ENCODE measurements around the gene DACT3.

DNA sequence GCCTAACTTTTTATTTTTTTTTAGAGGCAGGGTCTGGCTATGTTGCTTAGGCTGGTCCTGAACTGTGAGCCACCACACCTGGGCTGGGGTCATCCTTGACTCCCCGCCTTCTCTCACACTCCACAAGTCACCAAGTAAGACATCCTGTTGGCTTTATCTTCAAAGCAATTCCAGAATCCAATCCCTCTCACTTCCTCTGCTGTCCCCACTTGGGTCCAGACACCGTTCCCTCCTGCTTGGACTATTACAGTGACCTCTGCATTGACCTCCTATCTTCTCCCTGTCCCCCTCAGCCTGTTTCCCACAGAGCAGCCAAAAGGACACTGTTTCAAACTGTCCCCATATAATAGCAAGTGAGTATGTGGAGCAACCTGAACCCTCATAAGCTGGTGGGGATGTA is 20.3 kb downstream of the DACT3 start:
- TF ChIP-seq, protein P1, sequence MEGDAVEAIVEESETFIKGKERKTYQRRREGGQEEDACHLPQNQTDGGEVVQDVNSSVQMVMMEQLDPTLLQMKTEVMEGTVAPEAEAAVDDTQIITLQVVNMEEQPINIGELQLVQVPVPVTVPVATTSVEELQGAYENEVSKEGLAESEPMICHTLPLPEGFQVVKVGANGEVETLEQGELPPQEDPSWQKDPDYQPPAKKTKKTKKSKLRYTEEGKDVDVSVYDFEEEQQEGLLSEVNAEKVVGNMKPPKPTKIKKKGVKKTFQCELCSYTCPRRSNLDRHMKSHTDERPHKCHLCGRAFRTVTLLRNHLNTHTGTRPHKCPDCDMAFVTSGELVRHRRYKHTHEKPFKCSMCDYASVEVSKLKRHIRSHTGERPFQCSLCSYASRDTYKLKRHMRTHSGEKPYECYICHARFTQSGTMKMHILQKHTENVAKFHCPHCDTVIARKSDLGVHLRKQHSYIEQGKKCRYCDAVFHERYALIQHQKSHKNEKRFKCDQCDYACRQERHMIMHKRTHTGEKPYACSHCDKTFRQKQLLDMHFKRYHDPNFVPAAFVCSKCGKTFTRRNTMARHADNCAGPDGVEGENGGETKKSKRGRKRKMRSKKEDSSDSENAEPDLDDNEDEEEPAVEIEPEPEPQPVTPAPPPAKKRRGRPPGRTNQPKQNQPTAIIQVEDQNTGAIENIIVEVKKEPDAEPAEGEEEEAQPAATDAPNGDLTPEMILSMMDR (conservative IDR thresholded peaks at IDR 0.05; ENCODE audit: low read depth, low read length) = no peak
- no peak for TF ChIP-seq EZH2phosphoT487 (IDR thresholded peaks at IDR 0.05; ENCODE audit: borderline replicate concordance, low read length)
- no peak for TF ChIP-seq EZH2 (IDR thresholded peaks at IDR 0.05; ENCODE audit: low read length, unreplicated experiment)
